Measurements from ENCODE around the gene NDUFS6.
"Not testable (repeated sequence)": the region's sequence is repeated elsewhere in the genome, so short reads cannot be mapped to it uniquely, and the experiment has no call there.

Gene NDUFS6

DNA sequence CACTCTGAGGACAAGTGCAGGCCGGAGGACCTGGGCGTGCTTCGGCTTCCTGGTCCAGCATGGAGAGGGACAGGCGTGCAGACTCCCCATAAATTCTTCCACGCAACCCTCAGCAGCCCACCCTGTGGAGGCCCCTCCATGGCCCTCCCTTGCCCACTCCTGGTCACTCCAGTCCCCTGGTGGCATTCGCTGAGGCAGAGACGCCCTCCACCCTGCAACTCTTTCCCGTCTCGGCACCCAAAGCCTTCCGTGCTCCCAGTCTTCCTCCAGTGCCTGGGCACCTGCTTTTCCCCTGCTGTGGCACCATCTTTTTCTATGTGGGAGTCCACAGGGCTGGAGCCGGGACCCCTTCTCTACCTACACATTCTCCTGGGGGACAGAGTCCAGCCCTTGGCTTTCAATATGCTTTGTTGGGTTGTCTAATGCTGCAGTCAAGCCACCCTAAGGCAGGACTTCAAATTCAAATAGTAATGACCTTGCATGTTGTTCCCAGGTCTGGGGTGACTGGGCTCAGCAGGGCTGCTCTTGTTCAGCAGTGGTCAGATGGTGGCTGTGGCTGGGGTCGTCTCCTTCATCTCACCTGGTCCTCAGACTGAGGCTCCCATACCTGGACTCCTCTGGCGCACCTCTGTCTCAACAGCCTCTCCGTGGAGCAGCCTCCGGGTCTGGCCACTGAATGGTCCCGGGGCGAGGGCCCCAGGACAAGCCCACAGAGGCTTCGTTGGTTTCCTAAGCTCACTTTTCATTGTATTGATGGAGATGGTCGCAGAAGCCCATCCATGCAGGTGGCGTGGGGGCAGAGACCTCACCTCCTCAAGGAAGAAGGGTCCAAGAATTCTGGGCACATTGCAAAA is 16.8 kb upstream of the NDUFS6 start:
- DNase-seq, result no peak

GRCh38 chr5:1785062-1785461 is 16.1 kb upstream of the NDUFS6 start:
- DNase-seq, result no peak

DNA sequence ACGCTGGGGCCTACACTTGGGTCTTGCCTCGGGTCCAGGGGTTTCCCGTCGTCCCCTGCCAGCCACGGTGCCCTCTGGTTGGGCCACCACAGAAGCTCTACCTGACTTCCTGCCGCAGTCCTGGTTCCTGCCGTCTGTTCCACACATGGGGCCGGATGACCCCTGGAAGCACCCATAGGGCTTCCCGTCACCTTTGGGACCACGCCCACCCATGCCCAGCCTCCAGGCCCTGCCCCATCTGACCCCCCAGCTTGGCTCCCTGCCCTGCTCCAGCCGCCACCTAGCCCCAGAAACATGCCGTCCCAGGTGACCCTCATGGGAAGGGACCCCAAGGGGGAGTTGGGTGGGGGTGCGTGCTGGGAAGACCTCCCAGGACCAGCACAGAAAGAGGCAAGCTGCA is 15.2 kb upstream of the NDUFS6 start:
- DNase-seq, result no peak

GRCh38 chr5:1786621-1787471 is 14.4 kb upstream of the NDUFS6 start:
- DNase-seq, result no peak

DNA sequence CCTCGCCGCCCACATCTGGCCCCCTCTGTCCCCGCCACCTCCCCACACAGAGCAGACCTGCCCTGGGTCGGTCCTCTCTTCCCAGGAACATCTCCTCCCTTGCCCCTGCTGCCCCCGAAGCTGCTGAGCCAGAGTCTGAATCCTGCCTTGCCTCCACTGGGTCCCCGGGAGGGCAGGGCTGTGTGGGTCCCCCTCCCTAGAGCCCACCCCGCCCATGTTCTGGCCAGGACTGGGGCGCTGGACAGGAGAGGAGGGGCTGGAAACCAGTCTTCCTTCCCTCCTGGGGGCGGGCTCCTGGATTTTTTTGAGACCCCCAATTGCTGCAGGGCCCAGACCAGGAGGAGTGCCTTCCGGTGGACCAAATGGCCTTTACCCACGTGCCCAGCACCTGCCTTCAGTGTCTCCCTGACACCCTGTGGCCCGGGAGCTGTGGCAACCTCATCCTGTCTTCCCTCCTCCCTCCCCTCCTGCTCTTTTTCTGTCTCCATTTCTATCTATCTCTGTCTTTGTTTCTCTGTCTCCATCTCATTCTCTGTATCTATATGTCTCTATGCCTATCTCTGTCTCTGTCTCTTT is 13.6 kb upstream of the NDUFS6 start:
- no peak for DNase-seq

DNA sequence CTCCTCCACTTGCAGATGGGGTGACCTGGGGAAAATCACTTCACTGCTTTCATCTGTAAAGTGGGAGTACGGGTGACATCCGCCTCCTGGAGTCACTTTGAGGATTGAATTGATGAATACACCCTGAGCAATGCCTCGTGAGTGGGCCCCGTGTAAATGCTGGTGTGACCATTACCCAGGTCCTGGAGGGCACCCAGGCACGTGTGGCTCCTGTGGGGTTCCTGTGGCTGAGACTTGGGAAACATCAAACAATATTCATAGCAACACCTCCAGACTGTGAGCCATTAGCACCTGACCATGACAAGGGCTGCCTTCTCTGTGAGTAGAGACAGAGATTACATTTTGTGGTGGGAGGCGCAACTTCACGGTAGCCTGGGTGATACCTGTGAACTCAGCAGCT is 13.0 kb upstream of the NDUFS6 start:
- no peak for DNase-seq

DNA sequence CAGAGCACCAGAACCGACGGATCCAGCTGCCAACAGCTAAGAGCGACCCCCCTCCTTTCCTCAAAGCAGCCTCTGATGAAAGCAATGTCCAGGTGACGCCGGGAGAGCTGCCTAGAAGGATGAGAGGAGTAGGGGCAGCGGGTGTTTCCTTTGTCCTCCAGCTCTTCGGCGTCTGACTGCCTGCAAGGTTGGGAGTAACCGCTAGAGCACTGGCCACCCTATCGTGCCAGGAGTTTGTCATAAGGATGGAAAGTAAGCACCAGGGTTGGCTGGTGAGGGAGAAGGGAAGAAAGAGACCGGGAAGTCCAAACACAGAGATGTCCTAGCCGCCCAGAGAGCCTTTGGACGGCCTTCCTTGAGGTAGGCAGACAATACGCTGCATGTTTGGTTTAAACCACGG is 12.4 kb upstream of the NDUFS6 start:
- DNase-seq, result no peak

DNA sequence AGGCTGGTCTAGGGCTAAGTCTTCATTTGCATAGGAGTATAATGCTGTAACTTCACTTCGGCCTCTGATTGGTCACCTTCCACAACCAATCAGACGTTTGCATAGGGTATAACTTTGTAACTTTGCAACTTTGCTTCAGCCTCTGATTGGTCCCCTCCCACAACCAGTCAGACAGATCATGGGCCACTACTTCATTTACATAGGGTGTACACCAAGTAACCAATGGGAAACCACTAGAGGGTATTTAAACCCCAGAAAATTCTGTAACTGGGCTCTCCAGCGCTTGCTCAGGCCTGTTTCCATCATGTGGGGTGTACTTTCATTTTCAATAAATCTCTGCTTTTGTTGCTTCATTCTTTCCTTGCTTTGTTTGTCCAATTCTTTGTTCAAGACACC is 11.8 kb upstream of the NDUFS6 start:
- DNase-seq, result peak; percentile 30

GRCh38 chr5:1789834-1790471 is 11.3 kb upstream of the NDUFS6 start:
- no peak for DNase-seq

DNA sequence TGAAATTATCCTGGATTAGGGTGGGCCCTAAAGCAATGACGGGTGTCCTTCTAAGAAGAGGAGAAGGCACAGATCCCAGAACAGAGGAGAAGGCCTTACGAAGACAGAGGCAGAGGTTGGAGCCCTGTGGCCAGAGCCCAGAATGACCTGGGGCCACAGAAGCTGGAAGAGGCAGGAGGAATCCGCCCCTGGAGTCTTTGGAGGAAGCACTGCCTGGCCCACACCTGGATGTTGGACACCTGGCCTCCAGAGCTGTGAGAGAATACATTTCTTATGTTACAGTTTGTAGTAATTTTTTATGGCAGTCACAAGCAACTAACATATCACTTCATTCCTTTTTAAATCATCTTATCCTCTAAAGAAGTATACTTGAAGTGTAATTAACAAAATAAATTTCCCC is 10.0 kb upstream of the NDUFS6 start:
- DNase-seq, result no peak

DNA sequence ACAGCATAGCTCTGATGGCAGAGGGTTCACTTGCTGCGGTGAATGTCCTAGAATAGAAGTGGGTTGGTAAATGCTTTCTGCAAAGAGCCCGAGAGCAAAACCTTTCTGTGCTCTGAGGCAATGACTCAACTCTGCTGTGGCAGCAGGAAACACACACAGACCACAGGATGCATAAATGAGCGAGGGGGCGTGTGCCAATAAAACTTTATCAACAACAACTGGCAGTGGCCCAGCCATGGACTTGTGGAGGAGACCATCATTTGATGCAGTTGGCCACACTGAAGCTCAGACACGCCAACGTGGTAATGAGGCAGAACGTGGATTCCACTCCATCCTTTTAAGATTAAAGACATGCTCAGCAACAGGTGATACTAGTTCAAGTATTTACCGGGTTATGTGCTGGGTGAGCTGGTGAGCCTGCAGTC is 8.4 kb upstream of the NDUFS6 start:
- peak; percentile 46 for DNase-seq

DNA sequence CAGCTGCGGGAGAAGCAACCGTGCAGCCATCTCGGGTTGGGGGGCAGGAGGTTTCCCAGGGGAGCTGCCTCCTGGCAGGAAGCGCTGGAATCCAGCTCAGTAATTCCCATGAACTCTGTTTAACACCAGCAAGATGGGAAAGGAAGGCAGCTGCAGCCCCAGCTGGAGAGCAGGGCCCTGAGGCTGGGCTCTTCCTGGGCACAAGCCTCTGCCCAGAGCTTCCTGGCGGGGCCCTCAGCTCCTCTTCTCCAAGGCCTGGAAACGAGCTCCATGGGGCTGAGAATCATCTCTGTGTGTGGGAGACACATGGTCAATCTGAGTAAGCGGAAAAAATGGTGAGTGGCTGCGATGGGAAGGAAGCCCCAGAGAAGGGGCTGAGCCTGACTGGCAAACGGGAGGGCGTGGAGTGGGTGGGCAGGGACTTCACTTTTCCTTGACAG is 7.9 kb upstream of the NDUFS6 start:
- no peak for DNase-seq

GRCh38 chr5:1793966-1794900 is 7.0 kb upstream of the NDUFS6 start:
- no peak for DNase-seq

GRCh38 chr5:1794901-1795290 is 6.3 kb upstream of the NDUFS6 start:
- DNase-seq, result no peak

DNA sequence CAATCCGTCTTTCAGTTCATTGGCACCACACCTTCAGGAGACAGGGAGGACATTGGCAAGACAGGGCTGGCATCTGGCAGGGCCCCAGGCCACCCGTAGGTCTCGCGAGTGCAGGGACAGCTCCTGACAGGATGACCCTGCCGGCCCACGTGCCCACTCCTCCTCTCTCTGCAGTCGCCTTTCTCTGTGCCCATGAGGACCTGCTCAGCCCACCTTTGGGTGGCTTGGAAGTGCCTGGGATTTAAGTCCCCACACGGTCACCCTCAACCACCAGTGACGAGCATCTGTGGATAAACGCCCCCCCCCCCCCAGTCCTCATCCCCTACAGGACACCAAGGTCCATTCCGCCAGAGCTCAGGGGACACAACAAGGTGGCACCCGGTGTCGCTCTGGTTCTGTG is 5.7 kb upstream of the NDUFS6 start:
- DNase-seq, result no peak

DNA sequence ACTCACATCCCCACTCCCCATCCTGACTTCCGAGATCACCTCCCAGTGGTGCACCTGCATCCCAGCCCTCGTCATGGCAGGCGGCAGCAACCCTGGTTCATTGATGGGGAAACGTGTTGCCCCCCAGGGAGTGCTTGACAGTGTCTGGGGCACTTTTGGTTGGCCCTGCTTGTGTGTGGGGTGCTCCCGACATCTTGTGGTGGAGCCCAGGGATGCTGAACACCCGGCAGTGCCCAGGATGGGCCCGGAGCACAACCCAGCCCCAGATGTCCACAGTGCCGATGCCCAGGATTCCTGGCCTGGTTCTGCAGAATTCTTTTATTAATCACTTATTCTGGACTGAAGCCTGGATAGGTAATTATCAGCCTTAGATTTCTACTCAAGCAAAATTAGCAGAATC is 5.3 kb upstream of the NDUFS6 start:
- no peak for DNase-seq

DNA sequence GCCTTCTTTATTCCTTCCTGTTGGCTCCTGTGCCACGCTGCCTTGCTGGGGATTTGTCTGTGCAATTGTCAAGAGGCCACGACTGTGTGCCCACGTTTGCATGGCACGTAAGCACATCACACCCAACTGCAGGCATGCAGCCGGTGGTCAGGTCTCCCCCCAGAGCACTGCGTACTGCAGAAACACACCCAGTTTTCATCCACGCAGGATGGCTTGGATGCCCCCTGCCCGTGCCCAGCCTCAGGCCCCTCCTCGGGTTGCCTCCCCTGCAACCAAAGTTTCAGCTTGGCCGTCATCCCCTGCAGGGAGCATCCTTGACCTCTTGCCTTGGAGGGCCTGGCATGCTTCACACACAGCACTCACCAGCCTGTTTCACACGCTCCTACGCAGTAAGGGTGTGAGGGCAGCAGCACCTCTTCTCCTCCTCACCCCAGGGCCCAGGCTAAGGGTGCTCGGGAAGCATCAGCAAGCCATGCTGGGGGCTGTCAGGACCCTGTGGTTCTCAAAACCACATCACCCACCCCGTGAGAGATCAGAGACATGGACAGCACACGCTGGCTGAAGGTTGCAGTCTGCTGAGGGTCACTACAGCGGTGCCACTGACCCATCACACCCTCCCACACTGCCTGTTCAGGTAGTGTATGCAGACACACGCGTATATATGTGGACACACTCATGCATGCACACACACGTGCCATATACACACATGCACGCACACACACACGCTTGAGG is 4.7 kb upstream of the NDUFS6 start:
- no peak for DNase-seq

DNA sequence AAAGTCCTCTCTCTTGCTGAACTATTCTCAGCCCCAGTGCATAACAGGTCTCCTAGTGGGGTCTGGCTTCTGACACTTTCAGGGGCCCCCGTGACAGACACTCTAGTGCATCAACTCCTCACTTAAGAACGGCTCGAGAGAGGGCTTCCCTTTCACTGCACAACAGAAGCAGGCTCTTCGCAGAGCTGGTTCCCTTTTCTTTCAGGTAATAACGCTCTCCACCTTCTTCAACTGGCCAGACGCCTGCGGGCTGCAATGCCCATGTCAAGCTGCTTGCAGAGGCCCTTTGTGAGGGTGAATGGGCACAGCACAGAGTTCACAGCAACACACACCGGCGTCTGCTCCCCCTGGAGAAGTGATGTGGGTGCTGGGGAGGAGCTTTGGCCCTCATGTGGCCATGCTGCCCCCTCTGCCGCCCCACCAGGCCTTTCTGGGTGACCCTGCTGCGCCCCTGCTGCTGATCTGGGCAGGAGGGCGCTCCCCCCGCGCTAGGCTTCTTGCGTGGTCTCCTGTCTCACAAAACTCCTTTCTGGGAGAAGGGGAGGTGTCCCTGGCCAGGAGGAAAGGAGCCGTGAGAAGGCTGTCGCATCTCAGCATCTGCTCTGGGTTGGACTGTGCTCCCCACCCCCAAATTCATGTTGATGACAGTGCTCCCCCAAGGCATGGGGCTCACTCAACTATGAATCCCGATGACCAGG is 4.0 kb upstream of the NDUFS6 start:
- no peak for DNase-seq

- no peak for DNase-seq
Measured at GRCh38 chr5:1797855-1798254, 3.4 kb upstream of the NDUFS6 start.

DNA sequence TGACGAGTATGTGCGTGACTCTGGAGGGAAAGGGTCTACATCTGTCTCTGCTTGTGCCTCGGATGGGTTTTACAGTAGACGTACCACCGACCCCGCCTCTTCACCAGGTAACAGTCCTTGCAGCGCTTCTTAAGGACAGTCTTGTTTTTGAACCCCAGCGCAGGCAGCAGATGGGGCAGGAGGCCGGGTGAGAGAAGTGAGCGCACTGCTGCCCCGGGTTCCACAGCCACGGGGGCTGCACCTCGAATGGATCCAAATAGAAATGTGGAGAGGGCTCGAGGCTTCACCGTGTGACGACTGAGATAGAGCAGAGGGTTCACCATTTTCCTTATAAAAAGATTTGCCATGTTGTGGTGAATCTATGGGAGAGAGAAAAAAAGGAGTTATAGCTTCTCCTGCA is 2.6 kb upstream of the NDUFS6 start:
- DNase-seq, result not testable (repeated sequence)

GRCh38 chr5:1799110-1799601 is 2.1 kb upstream of the NDUFS6 start:
- peak; percentile 58 for DNase-seq
